ENCODE results near the gene PON3. TPM values are rescaled to one million over a fixed set of nuclear protein-coding genes. Genes with fewer than 3 reads are reported as not detected.

The PON3 gene
- total RNA-seq, 1 experiment from 2014 or later, result 15.0 TPM

DNA sequence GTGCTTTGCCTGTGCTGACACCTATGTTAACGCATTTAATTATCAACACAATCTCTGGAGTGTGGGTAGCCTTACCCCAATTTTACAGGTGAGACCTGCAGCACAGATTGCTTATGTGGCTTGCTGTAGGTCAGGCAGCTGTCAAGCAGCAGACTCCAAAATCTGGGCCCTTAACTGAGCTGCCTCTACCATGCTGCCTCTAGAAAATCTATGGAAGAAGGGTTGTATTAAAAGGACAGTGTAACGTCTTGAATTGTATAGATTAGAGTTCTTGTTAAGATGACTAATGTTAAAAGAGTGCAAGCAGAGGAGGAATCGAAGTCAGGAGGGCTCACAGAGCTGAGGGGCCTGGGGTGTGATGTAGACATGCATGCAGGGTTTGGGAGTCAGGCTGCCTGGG lies 1.2 kb upstream of the PON3 start:
- peaks cover 8% of the 10 kb centered on the region for H3K36me3 Mint-ChIP-seq (ENCODE audit: insufficient read depth, unreplicated experiment)
- ChIA-PET CTCF (interaction anchor here (0.8 to 3.6 kb wide), 7 partner anchors 9 to 115 kb away, joined by 3 to 70 read pairs (median 6); no protein-coding TSS in a partner anchor), POLR2A (no interaction called here)
- H3K4me1 ChIP-seq, result peaks cover 9% of the 10 kb centered on the region; the same call in 1 of the 2 replicates
- BruUV-seq (replicated peaks), result no TSS peak
- TF ChIP-seq, protein P1, sequence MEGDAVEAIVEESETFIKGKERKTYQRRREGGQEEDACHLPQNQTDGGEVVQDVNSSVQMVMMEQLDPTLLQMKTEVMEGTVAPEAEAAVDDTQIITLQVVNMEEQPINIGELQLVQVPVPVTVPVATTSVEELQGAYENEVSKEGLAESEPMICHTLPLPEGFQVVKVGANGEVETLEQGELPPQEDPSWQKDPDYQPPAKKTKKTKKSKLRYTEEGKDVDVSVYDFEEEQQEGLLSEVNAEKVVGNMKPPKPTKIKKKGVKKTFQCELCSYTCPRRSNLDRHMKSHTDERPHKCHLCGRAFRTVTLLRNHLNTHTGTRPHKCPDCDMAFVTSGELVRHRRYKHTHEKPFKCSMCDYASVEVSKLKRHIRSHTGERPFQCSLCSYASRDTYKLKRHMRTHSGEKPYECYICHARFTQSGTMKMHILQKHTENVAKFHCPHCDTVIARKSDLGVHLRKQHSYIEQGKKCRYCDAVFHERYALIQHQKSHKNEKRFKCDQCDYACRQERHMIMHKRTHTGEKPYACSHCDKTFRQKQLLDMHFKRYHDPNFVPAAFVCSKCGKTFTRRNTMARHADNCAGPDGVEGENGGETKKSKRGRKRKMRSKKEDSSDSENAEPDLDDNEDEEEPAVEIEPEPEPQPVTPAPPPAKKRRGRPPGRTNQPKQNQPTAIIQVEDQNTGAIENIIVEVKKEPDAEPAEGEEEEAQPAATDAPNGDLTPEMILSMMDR (IDR thresholded peaks at IDR 0.05; ENCODE audit: insufficient read depth in 1 of 2, low read depth in 1 of 2, low read length in 1 of 2, severe bottlenecking in 1 of 2, unreplicated experiment in 1 of 2), result no peak
- peaks cover 11% of the 10 kb centered on the region for H3K4me1 Mint-ChIP-seq (ENCODE audit: low read depth, unreplicated experiment)
- intact Hi-C loops (cut with micrococcal nuclease; ENCODE audit: unreplicated experiment), result loop anchor here (2.0 kb wide), 1 partner anchor 43 kb away; no protein-coding TSS in a partner anchor
- peak overlapping the region; percentile 83 for H3K4me3 ChIP-seq (ENCODE audit: low read depth, low read length)
- no peaks in the 10 kb centered on the region for H3K36me3 ChIP-seq (ENCODE audit: control insufficient read depth, insufficient read depth, low read length)
- DNase-seq, result no peak
- H3K27ac Mint-ChIP-seq (ENCODE audit: unreplicated experiment), result peak overlapping the region; percentile 63
- H3K4me3 Mint-ChIP-seq (ENCODE audit: unreplicated experiment), result peak overlapping the region; percentile 82
- H3K27me3 ChIP-seq (replicated peaks; ENCODE audit: control insufficient read depth, insufficient read depth, low read length), result no peaks in the 10 kb centered on the region
- no peaks in the 10 kb centered on the region for H3K9me3 ChIP-seq
- H3K27me3 Mint-ChIP-seq (ENCODE audit: insufficient read depth, unreplicated experiment), result no peaks in the 10 kb centered on the region
- no peaks in the 10 kb centered on the region for H3K9me3 Mint-ChIP-seq (ENCODE audit: unreplicated experiment)

DNA sequence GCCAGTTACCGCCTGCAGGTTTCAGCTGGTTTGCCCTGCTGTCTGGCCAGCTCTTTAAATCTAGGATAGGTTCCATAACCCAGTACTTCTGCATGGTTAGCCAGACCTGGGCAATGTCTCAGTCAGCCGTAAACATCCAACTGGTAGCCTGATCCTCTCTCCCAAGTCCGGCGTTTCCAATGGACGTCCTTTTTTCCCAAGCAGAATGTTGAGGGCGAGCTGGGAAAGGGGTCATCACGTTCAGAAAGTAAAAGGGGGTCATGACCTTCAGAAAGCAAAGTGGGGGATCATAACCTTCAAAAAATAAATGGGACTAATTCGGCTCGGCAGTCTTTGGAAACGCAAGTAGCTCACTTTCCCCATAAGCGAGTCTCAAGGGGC lies 430 bp downstream of the PON3 start:
- no peaks in the 10 kb centered on the region for H3K27me3 Mint-ChIP-seq (ENCODE audit: insufficient read depth, unreplicated experiment)
- peak overlapping the region; percentile 82 for H3K4me3 Mint-ChIP-seq (ENCODE audit: unreplicated experiment)
- BruUV-seq (replicated peaks), result no TSS peak
- ChIA-PET POLR2A (interaction anchor here (0.9 to 1.9 kb wide), 3 partner anchors 38 to 80 kb away, joined by 3 to 12 read pairs (median 3); partner anchors contain the start of gene PON2), CTCF (interaction anchor here (0.6 to 3.6 kb wide), 15 partner anchors 10 to 295 kb away, joined by 3 to 70 read pairs (median 6); partner anchors contain the start of gene PON2)
- H3K9me3 Mint-ChIP-seq (ENCODE audit: unreplicated experiment), result no peaks in the 10 kb centered on the region
- TF ChIP-seq, protein P1 (IDR thresholded peaks at IDR 0.05; ENCODE audit: insufficient read depth in 1 of 2, low read depth in 1 of 2, low read length in 1 of 2, severe bottlenecking in 1 of 2, unreplicated experiment in 1 of 2), result no peak
- no peak for DNase-seq
- H3K4me1 Mint-ChIP-seq (ENCODE audit: low read depth, unreplicated experiment), result peaks cover 11% of the 10 kb centered on the region
- intact Hi-C loops (cut with micrococcal nuclease; ENCODE audit: unreplicated experiment), result loop anchor here (1.0 to 2.0 kb wide), 3 partner anchors 45 to 83 kb away; no protein-coding TSS in a partner anchor
- Histone ChIP-seq H3K4me3 (ENCODE audit: low read depth, low read length) (peak overlapping the region; percentile 83), H3K36me3 (ENCODE audit: control insufficient read depth, insufficient read depth, low read length) (no peaks in the 10 kb centered on the region), H3K4me1 (peaks cover 9% of the 10 kb centered on the region; the same call in 1 of the 2 replicates), H3K27me3 (replicated peaks; ENCODE audit: control insufficient read depth, insufficient read depth, low read length) (no peaks in the 10 kb centered on the region), H3K9me3 (no peaks in the 10 kb centered on the region)
- H3K36me3 Mint-ChIP-seq (ENCODE audit: insufficient read depth, unreplicated experiment), result peaks cover 8% of the 10 kb centered on the region
- peak overlapping the region; percentile 63 for H3K27ac Mint-ChIP-seq (ENCODE audit: unreplicated experiment)

DNA sequence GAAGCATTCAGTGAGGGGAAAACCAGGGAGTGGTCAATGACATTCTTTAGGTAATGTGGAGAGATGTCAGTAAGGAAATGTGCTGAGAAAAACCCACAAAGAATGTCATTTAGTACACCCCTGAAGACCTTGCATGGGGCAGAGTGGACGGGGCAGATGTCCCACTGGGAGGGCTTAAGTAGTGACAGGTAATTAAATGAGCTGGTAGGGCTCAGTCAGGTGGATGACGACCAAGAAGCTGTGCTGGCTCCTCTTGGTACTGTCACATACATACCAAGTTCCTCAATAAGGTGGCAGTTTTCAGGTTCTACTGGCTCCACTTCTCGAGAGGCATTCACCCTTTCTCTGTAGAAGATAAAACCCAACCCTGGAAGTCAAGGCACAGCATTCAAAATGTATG lies 1.8 kb downstream of the PON3 start:
- Histone ChIP-seq H3K4me1 (peaks cover 9% of the 10 kb centered on the region; the same call in 1 of the 2 replicates), H3K4me3 (ENCODE audit: low read depth, low read length) (no peak overlapping the region), H3K36me3 (ENCODE audit: control insufficient read depth, insufficient read depth, low read length) (no peaks in the 10 kb centered on the region), H3K27me3 (replicated peaks; ENCODE audit: control insufficient read depth, insufficient read depth, low read length) (no peaks in the 10 kb centered on the region), H3K9me3 (no peaks in the 10 kb centered on the region)
- Mint-ChIP-seq H3K27ac (ENCODE audit: unreplicated experiment) (no peak overlapping the region), H3K4me1 (ENCODE audit: low read depth, unreplicated experiment) (peaks cover 11% of the 10 kb centered on the region), H3K27me3 (ENCODE audit: insufficient read depth, unreplicated experiment) (no peaks in the 10 kb centered on the region), H3K36me3 (ENCODE audit: insufficient read depth, unreplicated experiment) (peaks cover 8% of the 10 kb centered on the region), H3K4me3 (ENCODE audit: unreplicated experiment) (no peak overlapping the region), H3K9me3 (ENCODE audit: unreplicated experiment) (no peaks in the 10 kb centered on the region)
- ChIA-PET CTCF (interaction anchor here (1.5 kb wide), 1 partner anchor 83 kb away, joined by 3 read pairs; no protein-coding TSS in a partner anchor), POLR2A (no interaction called here)
- intact Hi-C loops (cut with micrococcal nuclease; ENCODE audit: unreplicated experiment), result no loop called here
- TF ChIP-seq, protein P1 (IDR thresholded peaks at IDR 0.05; ENCODE audit: insufficient read depth in 1 of 2, low read depth in 1 of 2, low read length in 1 of 2, severe bottlenecking in 1 of 2, unreplicated experiment in 1 of 2), result no peak
- no peak for DNase-seq
- BruUV-seq (replicated peaks), result no TSS peak
